K562 (cell line): Measurements from ENCODE around the gene PGA3. TPM values are rescaled to one million over a fixed set of nuclear protein-coding genes. Genes with fewer than 3 reads are reported as not detected.

Experiments
- ARID1B ChIP-seq: fragments of 450-650 bp; IDR thresholded peaks from 2 replicates; pipeline ENCODE4 v1.6.1; 2016; ENCODE audit warnings: antibody characterized with exemption, mild to moderate bottlenecking, inconsistent platforms
- CBFA2T3 ChIP-seq: fragments of 450-650 bp; IDR thresholded peaks from 2 replicates; pipeline ENCODE4 v1.6.1; 2017
- DACH1 ChIP-seq: fragments of 450-650 bp; IDR thresholded peaks from 2 replicates; pipeline ENCODE4 v1.6.1; 2018; ENCODE audit not compliant: partially characterized antibody
- ETV5 ChIP-seq: sonication (generic); formaldehyde crosslinking; IDR thresholded peaks from 2 replicates; pipeline ENCODE4 v1.4.0; 2020; ENCODE audit warnings: low read depth, mild to moderate bottlenecking, missing genetic modification reagents
- FOXM1 ChIP-seq, 2 experiments: fragments of 450-650 bp in 1 of 2; sonication (generic) in 1 of 2; formaldehyde crosslinking in 1 of 2; IDR thresholded peaks; 2 replicates each; pipeline versions ENCODE4 v1.6.1 to v1.9.0; 2017 to 2022; ENCODE audit warnings: low read depth in 2 of 2, mild to moderate bottlenecking in 2 of 2, missing genetic modification reagents in 1 of 2, moderate library complexity in 1 of 2
- HMGN3 ChIP-seq: IDR thresholded peaks from 2 replicates; pipeline ENCODE4 v1.6.1; 2011; ENCODE audit warnings: borderline replicate concordance, low read depth, mild to moderate bottlenecking, mixed read lengths, low read length; ENCODE audit not compliant: insufficient read length; ENCODE audit errors: extremely low read depth
- ILK ChIP-seq: fragments of 450-650 bp; IDR thresholded peaks from 2 replicates; pipeline ENCODE4 v1.6.1; 2016; ENCODE audit warnings: missing genetic modification characterization, low read depth, mild to moderate bottlenecking, missing compliant biosample characterization, moderate library complexity, borderline replicate concordance
- MLX ChIP-seq, 2 experiments: fragments of 450-650 bp in 1 of 2; sonication (generic) in 1 of 2; formaldehyde crosslinking; conservative IDR thresholded peaks; 2 replicates each; pipeline versions ENCODE4 v1.4.0 to v1.8.1; 2020 to 2022; ENCODE audit warnings: mild to moderate bottlenecking in 1 of 2, missing genetic modification reagents in 1 of 2
- MYC ChIP-seq, 2 experiments: fragments of 250-450 bp in 1 of 2; sonication (Bioruptor Pico) in 1 of 2; IDR thresholded peaks; 2 replicates each; pipeline versions ENCODE4 v1.5.1 to v1.6.1; 2012 to 2021; ENCODE audit warnings: low read depth in 2 of 2, borderline replicate concordance in 1 of 2, improper control_type of control experiment in 1 of 2, low read length in 1 of 2, mild to moderate bottlenecking in 1 of 2, moderate library complexity in 1 of 2
- NFIC ChIP-seq: fragments of 450-650 bp; IDR thresholded peaks from 2 replicates; pipeline ENCODE4 v1.6.1; 2017; ENCODE audit warnings: mild to moderate bottlenecking, inconsistent platforms
- NRF1 ChIP-seq, 2 experiments: fragments of 450-650 bp; IDR thresholded peaks in 1 of 2; conservative IDR thresholded peaks in 1 of 2; 2 replicates each; pipeline ENCODE4 v1.6.1; 2014; ENCODE audit warnings: mild to moderate bottlenecking in 2 of 2
- POLR3A ChIP-seq: IDR thresholded peaks from 2 replicates; pipeline ENCODE4 v1.6.1; 2011; ENCODE audit warnings: borderline replicate concordance, mild to moderate bottlenecking, moderate library complexity; ENCODE audit not compliant: insufficient read length, insufficient read depth; ENCODE audit errors: extremely low read depth
- PRDM10 ChIP-seq: fragments of 450-650 bp; IDR thresholded peaks from 2 replicates; pipeline ENCODE4 v1.6.1; 2018; ENCODE audit not compliant: partially characterized antibody
- TAL1 ChIP-seq: fragments of 450-650 bp; IDR thresholded peaks from 2 replicates; pipeline ENCODE4 v1.6.1; 2016; ENCODE audit warnings: mild to moderate bottlenecking
- TOE1 ChIP-seq, 2 experiments: fragments of 450-650 bp in 1 of 2; sonication (generic) in 1 of 2; formaldehyde crosslinking in 1 of 2; IDR thresholded peaks; 2 replicates each; pipeline versions ENCODE4 v1.7.1 to v1.8.0; 2016 to 2022; ENCODE audit warnings: borderline replicate concordance in 2 of 2, mild to moderate bottlenecking in 2 of 2, antibody characterized with exemption in 1 of 2, inconsistent platforms in 1 of 2, low read depth in 1 of 2, missing genetic modification reagents in 1 of 2, moderate library complexity in 1 of 2
- TSC22D4 ChIP-seq: fragments of 450-650 bp; IDR thresholded peaks from 2 replicates; pipeline ENCODE4 v1.6.1; 2016; ENCODE audit warnings: missing genetic modification characterization, missing biosample characterization, control low read depth
- YY1 ChIP-seq, 3 experiments: IDR thresholded peaks; 2 replicates each; pipeline ENCODE4 v1.6.1; 2011; ENCODE audit warnings: low read length in 2 of 3, mild to moderate bottlenecking in 2 of 3, moderate library complexity in 2 of 3, borderline replicate concordance in 1 of 3, control low read depth in 1 of 3, low read depth in 1 of 3; ENCODE audit not compliant: insufficient read depth in 3 of 3, insufficient replicate concordance in 2 of 3, control insufficient read depth in 1 of 3, insufficient read length in 1 of 3; ENCODE audit errors: extremely low read depth in 1 of 3
- ZNF436 ChIP-seq: fragments of 250-450, 450-650 bp; sonication (Bioruptor Pico); formaldehyde crosslinking; IDR thresholded peaks from 2 replicates; pipeline ENCODE4 v1.7.0; 2020; ENCODE audit warnings: mild to moderate bottlenecking
- ZNF444 ChIP-seq: fragments of 250-450 bp; sonication (Bioruptor Pico); IDR thresholded peaks from 2 replicates; pipeline ENCODE4 v1.4.0; 2020; ENCODE audit warnings: mild to moderate bottlenecking, moderate library complexity
- ZNF57 ChIP-seq: fragments of 450-650 bp; formaldehyde crosslinking; IDR thresholded peaks from 2 replicates; pipeline ENCODE4 v1.4.0; 2020; ENCODE audit warnings: mild to moderate bottlenecking, moderate library complexity
- polyA plus RNA-seq, 8 experiments: library from polyadenylated mRNA; depleted of rRNA in 4 of 8; stranded (reverse) in 5 of 8; unstranded in 3 of 8; fragments of >200 nt; fragmentation: Nextera tagmentation in 2 of 8; fragmentation: Illumina TruSeq in 1 of 8; extraction: Ambion mirVana in 2 of 8; extraction: Trizol in 1 of 8; gene quantifications; 2 replicates each; pipeline versions ENCODE4 v1.2.1 to v1.2.3, GENCODE V29; 2011 to 2014; ENCODE audit warnings: inconsistent platforms in 1 of 8, missing spikeins in 1 of 8
- total RNA-seq, 7 experiments: library from RNA; depleted of rRNA in 6 of 7; stranded (reverse); fragments of >200 nt in 6 of 7; fragmentation: Illumina TruSeq in 2 of 7; extraction: Trizol in 2 of 7; gene quantifications; 2 replicates each; pipeline versions ENCODE4 v1.2.1 to v1.2.3, GENCODE V29; 2011 to 2021; ENCODE audit warnings: low replicate concordance in 1 of 7
- TF ChIP-seq, protein P1 (sequence below): fragments of 250-450 bp; sonication (Bioruptor Pico); IDR thresholded peaks from 2 replicates; pipeline ENCODE4 v1.9.0; 2021; ENCODE audit warnings: mild to moderate bottlenecking

Gene PGA3
- total and polyA plus RNA-seq, 9 of the 15 experiments (the other 6 are each of a cell fraction or from before 2014, with no cell fraction given) = 0.15 to 0.18 (median 0.18) TPM; not detected in 6

DNA sequence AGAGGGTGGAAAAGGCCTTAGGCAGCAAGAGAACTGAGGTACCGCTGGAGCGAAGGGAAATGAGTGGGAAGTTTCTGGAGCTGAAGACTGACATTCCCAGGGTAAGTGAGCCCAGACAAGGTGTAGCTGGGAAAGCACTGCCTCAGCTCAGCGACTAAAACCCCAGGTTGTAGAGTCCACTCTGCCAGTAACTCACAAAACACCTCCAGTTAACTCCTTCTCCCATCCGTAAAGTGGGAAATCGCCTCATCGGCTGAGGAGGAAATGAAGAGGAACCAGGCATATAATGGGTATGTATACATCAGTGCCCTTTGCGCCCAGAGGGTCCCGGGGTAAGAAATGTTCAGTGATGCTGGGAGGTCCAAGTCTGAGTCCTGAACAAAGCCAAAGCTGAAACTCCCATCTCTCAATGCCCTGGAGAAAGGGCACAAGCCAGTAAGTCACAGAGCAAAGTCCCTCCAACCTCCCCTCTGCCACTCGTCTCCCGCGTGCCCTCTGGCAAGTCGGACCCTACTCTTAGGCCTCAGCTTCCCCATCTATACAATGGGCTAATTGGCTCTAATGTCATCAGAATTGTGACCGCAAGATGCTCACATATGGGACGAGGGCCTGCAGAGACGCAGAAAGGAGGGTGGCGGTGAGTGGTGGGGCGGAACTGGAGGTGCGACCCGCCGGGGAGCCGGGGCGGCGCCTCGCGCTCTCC, 42.7 kb upstream of the PGA3 start (continued):
- TF ChIP-seq ARID1B (0 out of 2 replicates have a peak, but pooled peaks have one; percentile 8), YY1 (IDR thresholded peaks at IDR 0.05; ENCODE audit: borderline replicate concordance in 1 of 3, control insufficient read depth in 1 of 3, extremely low read depth in 1 of 3, insufficient read depth in 3 of 3, insufficient read length in 1 of 3, insufficient replicate concordance in 2 of 3, low read depth in 1 of 3, low read length in 2 of 3) (no peak), MLX (CRISPR knock-in tag; conservative IDR thresholded peaks at IDR 0.05) (no peak), ETV5 (CRISPR knock-in tag) (no peak), DACH1 (no peak), NRF1 (conservative IDR thresholded peaks at IDR 0.05 in 1 of 2, IDR thresholded peaks at IDR 0.05 in 1 of 2) (no peak), ZNF57 (no peak), ZNF444 (CRISPR knock-in tag) (no peak), ILK (no peak), ZNF436 (CRISPR knock-in tag) (0 out of 2 replicates have a peak, but pooled peaks have one; percentile 22), CBFA2T3 (no peak), MYC (IDR thresholded peaks at IDR 0.05; ENCODE audit: low read depth, low read length) (no peak), MYC (CRISPR knock-in tag; IDR thresholded peaks at IDR 0.05; ENCODE audit: borderline replicate concordance, low read depth) (no peak), PRDM10 (no peak), NFIC (0 out of 2 replicates have a peak, but pooled peaks have one; percentile 13), TAL1 (no peak), POLR3A (no peak), HMGN3 (no peak), TOE1 (IDR thresholded peaks at IDR 0.05; ENCODE audit: borderline replicate concordance) (no peak), TOE1 (CRISPR knock-in tag; IDR thresholded peaks at IDR 0.05; ENCODE audit: borderline replicate concordance, low read depth) (no peak), FOXM1 (IDR thresholded peaks at IDR 0.05; ENCODE audit: low read depth) (no peak), FOXM1 (CRISPR knock-in tag; IDR thresholded peaks at IDR 0.05; ENCODE audit: low read depth) (no peak), TSC22D4 (tag) (no peak)
- TF ChIP-seq, protein P1, sequence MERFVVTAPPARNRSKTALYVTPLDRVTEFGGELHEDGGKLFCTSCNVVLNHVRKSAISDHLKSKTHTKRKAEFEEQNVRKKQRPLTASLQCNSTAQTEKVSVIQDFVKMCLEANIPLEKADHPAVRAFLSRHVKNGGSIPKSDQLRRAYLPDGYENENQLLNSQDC (CRISPR knock-in tag) = peak; percentile 11; the same call in 1 of the 2 replicates
